HK-2 (cell line): ENCODE measurements around the gene WDR70.
"Not testable (repeated sequence)": the region's sequence is repeated elsewhere in the genome, so short reads cannot be mapped to it uniquely, and the experiment has no call there.

Experiments used
- DNase-seq: peaks from one replicate; pipeline ENCODE4 v3.0.0-alpha.2; 2018; ENCODE audit not compliant: unreplicated experiment

The WDR70 gene

DNA sequence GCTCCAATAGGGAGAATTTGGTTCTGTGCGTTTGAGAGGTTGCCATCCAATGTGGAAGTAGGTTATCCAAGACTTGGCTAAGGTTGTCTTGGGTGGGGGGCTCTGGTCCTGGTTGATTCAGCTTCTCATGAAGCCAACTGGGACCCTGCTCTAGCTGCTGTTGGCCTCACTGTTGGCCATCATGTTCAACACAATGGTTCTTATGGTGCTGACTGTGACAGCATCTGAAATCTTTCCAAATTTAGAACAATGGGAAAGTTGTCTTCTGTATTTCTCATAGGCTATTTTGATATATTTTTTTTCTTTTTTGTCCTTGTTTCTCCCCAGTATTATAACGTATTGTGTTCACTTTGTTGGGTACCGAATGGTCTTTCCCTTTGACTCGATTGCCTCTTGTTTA is 388.8 kb downstream of the WDR70 start:
- DNase-seq: no peak

DNA sequence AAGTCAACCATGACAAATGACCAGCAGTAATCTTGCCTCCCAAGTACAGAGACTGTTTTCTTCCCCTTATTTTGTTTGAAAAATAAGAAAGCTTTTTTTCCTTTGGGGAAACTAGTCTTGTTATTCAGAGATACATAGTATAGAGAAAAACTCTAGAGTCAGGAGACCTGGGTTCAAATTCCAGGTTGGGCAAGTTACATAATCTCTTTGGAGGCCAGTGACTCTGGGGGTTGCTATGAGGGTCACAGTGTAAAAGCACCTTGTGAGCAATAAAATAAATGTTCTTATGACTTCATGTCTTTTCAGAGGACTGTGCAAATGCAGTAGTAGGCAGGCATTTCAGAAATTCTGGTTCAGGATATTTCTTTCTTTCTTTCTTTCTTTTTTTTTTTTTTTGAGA is 389.3 kb downstream of the WDR70 start:
- no peak for DNase-seq

DNA sequence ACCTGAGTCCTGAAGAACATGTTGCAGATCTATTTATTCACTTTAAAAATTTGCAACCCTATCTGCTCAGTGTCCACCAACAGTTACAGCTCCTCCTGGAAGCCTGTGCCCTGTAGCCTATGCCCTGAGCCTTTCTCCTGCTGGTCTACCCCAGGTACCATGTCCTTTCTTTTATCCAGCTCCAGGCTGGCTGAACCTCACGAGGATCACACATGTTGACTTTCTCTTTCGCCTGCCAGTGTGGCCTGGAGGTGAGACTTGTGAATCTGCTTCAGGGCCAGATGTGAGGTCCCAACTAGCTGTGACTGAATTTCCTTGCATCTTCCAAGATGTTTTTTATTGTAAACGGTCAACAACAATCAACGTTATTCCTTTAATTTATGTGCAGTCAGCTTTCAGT is 390.0 kb downstream of the WDR70 start:
- DNase-seq: no peak

DNA sequence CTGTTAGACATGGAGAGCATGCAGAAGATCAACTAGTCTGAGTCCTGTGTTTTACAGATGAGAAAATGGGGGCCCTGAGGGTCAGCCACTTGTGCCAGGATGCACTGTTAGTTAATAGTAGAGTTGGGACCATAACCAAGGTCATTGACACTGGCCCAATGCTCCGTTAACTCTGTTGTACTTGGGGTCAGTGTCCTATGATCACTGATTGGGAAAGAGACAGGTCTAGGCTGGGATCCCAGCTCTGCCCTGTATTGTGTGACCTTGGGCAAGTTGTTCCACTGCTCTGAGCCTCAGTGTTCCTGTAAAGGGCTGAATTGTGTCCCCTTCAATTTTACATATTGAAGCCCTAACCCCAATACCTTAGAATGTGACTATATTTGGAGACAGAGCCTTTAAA is 390.7 kb downstream of the WDR70 start:
- no peak for DNase-seq

DNA sequence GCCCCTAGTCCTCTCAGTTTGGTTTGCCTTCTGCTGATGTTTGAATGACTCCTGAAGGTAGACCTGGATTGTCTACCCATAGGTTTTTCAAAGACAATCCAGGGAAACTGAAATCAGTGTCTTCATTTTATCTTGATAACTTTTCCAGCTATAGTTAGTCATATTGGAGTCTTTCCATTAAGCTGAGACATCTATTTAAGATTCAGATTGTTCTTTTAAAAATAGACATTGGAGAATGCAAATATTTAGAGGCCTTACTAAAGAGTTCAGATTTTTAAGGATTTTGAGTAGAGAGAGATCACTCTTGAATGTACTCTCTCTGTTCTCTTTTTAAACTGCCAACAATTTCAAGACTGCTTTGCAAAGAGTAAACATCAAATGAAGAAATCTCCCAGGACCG is 391.7 kb downstream of the WDR70 start:
- DNase-seq: no peak

DNA sequence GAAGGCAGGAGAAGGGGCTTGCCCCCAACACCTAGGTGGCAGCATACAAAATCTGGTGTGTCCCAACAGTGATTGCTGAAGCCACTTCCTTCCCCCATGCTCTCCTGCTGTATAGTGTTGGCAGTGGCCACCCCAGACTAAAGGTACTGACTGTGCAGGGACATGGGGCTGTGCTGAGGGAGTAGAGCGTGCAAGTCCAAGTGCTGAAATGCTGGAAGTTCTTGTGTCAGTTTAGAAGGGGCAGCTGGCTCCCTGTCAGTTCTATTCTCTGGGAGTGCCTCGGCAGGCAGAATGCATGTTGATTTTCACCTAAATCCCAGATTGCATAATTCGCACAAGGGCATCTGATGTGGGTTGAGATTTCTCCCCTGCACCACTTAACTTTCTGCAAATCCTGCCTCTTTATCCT is 392.1 kb downstream of the WDR70 start:
- no peak for DNase-seq

DNA sequence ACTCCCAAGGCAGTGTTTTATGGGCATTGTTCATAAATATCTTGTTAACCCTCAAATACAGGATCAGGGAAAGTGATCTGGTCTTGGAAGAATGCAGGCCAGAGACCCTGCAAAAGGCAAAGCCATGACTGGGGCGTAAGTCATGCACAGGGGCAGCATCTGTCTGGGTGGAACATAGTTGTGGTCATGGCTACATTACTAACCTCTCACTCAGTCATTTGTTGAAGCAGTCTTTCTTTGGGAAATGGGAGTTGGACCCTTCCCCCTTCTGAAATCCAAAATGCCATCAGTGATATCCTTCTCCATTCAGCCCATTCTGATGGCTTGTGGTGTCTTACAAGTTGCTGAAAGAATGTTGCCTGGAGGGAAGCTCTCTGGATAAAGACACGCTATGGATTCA is 392.6 kb downstream of the WDR70 start:
- DNase-seq: peak; percentile 84

DNA sequence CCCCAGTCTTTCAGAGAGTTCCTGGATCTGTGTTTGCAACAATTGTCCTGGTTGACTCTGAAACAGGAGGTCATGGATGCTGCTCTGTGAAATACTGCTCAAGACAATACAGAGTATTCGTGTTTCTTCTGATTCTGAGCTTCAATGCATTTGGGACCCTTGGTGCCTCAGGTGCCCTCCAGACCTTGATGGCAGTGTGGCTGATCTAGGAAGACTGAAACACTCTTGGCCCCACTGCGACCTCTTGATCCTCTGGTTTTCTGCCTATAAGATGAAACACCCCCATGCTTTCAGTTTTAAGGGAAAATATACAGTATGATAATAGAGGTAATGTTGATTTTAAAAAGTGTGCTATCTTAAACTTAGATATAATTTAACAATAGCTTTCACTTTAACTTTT is 393.1 kb downstream of the WDR70 start:
- no peak for DNase-seq

DNA sequence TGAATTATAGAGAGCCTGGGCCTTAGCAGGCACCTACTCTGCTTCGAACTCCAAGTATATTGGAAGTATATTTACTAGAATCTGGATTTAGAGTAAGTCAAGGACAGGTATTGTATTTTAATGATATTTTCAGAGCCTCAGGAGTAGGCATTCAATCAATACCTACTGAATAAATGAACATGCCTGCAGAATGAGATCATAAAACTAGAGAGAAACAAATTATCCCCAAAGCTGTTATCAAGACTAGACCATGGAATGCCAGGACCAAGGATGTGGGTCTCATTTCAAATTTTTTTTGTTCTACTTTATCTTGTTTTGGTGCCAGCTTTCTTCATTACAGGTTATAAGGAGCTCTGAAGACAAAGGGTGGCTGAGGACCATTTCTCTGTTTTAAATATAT is 394.7 kb downstream of the WDR70 start:
- DNase-seq: no peak

DNA sequence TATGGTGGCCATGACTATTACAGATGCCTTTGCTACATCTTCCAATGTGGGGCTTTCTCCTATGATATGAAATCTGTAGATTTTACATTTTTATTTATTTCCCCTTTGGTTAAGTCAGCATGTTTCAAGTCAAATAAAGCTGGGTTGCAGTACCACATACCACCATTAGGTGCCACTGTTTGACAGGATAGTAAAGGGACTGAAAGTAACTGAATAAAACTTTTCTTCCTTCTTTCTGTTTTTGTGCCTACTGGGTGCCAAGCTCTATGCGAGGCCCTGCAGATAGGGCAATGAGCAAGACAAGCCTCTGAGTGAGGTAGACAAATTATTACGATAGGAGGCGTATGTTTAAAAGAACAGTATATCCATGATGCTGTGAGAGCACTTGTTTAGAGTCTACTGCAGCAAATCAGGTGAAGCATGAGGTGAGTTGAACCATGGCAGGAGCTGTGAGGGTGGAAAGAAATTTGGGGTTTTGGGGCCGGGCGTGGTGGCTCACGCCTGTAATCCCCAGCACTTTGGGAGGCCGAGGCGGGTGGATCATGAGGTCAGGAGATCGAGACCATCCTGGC is 395.9 kb downstream of the WDR70 start:
- DNase-seq: peak; percentile 54

DNA sequence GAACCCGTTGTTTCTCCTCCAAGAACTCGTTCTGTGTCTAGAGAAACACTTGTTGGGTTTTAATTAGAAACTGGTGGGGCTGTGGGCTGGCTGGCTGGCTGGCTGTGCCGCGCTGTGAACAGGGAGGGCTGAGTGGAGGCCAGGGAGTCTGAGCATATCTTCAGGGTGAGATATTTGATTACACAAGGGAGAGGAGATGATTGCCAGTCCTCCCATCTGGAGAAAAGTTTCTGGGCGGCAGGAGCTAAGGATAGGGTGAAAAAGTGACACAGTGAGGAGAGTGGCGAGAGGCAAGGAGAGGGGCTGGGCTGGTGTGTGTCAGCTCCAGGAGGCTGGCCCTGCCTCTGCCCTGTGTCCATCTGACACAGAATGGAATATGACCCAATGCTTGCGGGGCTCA is 397.7 kb downstream of the WDR70 start:
- no peak for DNase-seq

DNA sequence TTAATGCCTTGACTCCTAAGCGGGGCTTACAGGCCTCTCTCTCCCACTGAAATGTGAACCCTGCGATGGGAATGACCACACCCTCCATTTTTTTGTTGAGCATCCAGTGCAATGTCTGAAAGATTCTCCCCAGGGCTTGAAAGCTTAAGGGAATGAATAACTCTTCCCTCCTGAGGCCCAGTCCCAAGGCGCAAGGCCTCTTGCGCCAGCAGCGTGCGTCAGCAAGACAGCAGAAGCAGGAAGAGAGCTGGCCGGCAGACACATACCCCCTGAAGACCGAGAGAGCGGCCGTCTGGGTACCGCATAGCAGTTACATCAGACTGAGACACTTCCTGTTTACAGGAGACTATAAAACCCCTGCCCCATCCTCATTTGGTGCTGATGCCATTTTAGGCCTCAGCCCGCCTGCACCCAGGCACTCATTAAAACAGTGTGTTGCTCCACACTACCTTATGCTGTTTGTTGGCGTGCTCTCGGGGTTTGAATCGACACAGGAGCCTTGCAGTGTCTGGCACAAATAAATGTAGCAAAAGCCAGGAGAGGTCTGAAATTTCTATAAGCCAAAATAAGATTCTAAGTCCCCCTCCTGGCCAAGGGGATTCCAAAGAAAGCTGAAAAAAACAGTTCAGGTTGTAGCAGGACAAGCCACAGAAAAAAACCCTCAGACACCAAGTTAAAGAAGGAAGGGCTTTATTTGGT is 398.5 kb downstream of the WDR70 start:
- DNase-seq: no peak

DNA sequence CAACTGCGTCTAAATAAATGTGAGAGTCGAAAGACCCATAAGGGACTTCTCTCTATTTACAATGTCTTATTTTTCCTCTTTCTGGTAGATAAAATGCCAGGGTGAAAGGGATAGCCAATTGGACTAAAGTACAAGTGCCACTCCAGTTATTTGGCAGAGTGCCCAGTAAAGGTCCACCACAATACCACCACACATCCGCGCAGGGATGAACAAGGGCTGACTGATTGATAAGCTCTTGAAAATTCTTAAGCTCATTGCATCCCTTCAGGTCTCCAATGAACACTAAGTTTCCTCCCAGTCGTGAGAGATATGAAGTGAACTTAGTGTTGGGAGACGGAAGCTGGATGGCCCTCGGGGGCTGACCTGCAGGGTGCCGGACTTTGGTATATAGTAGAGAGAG is 402.3 kb downstream of the WDR70 start:
- DNase-seq: not testable (repeated sequence)

DNA sequence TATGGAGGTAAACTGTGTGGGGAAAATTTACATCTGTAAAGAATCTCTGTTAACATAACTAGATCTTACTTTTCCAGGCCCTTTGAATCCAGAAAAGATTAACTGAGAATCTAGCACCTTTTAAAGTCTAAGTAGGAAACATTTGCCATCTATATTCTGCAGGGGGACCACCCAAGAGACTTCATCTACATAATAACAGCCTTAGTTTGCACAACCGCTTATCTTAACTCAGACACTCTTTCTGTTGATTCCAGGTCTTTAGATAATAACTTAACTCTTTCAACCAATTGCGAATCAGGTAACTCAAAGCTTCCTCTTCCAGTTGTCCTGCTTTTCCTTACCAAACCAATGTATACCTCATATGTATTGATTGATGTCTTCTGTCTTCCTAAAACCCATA is 407.3 kb downstream of the WDR70 start:
- no peak for DNase-seq

DNA sequence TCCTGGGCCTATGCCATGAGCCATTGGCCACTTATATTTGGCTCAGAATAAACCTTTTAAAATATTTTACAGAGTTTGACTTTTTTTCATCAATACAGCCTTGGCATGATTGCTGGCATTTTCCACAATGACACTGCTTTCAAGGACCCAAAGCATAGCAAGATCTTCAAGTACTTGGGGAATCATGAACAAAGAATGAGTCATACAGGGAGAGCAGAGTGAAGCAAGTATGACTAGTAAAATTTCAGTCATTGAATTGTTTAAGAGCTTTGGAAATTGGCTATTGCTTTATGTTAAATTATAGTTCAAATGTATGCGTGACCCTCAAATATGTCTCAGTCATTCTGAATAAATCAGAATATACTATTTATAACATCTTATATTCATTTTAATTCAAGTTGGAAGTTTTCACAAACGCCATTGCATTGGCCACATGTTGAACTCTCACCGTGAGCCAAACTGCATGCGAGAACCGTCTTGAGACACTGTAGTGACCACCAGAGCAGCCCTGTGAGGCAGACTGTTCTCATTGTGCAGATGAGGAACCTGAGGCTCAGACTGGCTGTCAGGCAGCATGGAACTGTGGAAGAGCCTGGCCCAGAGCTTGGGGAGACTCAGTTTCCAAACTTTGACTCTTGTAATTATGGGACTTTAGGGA is 407.9 kb downstream of the WDR70 start:
- DNase-seq: no peak

DNA sequence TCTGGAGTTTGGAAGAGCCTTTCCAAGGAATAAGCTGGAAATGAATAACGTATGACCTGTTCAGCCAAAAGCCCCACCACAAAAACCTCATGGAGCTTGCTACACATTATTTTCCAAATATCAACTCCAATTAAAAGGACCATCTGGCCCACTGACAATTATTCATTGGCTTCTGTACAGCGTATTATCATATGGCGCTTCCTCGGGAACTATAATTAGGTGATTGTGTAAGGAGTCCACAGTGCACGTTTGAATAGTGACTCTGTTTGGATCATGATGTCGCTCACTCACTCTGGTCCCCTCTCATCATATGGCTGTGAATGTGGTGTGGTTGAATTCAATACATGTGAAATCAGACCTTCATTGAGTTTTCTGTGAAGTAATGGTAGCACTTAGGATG is 408.6 kb downstream of the WDR70 start:
- DNase-seq: no peak

DNA sequence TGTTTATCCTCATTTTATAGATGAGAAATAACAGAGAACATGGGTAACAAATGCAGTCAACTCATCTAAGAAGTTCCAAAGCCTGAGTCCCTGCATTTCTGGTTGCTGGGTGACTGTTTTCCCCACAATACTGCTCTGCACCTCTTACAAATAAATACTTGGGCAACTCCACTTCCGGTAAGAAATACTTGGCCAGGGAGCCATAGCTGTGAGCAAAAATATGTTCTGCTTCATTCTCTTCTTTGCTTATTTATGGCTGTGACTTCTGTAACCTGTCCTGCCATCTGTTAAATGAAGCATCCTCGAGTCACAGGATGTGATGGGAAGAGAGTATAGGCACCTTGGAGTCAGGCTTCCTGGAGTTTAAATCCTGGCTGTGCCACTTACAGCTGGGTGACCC is 410.9 kb downstream of the WDR70 start:
- DNase-seq: no peak

DNA sequence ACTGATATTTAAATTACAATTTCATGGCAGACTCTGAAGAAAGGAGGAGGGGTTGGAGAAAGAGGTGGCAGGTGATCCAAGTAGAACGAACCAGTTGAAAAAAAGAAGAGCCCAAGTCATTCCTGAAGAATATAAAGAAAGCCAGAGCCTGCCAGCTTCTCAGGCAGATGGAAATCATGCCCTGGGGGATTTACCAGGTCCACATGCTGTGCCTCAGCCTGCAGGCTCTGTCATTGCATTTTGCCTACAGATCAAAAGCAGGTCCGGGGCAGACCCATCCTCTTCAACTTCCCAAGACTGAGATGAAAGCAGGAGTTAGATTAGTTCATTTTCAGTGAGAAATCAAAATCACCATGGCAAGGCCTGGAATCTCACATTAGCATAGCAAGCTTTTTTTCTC is 412.2 kb downstream of the WDR70 start:
- DNase-seq: no peak

DNA sequence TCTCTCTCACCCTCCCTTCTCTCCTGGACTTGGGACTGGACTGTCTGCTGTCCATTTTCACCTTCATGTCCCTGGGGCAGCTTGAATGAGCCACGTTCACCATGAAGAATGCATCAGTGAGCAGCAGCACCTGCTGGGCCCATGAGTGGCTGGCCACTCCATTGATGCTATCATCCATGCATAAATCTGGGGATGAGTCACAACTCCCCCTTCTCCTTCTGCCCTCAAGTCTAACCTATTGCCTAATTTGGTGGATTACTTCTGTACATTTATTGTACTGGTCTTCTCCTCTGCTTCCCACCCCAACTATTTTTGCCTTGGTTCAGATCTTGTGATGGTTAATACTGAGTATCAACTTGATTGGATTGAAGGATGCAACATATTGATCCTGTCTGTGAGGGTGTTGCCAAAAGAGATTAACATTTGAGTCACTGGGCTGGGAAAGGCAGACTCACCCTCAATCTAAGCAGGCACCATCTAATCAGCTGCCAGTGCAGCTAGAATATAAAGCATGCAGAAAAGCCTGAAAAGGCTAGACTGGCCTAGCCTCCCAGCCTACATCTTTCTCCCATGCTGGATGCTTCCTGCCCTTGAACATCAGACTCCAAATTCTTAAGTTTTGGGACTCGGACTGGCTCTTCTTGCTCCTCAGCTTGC is 414.0 kb downstream of the WDR70 start:
- DNase-seq: peak; percentile 25

DNA sequence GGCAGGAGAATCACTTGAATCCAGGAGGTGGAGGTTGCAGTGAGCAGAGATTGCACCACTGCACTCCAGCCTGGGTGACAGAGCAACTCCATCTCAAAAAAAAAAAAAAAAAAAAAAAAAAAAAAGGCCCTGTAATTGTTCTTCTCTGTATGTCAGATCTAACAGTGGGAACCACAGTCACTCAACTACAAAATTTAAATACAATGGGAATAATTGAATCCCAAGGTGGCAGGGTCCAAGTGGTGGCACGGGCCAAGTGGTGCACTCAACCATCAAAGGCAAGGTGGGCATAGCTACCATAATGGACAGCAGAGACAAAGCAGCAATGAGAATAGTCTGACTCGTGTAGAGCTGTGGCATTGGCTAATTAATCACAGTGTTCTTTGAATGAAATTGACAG is 416.2 kb downstream of the WDR70 start:
- DNase-seq: not testable (repeated sequence)

DNA sequence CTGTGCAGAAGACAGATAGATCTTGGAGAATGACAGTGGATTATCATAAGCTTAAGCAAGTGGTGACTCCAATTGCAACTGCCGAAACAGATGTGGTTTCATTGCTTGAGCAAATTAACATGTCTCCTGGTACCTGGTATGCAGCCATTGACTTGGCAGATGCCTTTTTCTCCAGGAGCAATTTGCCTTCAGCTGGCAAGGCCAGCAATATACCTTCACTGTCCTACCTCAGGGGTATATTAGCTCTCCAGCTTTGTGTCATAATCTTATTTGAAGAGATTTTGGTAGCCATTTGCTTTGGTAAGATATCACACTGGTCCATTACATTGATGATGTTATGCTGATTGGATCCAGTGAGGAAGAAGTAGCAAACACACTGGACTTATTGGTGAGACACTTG is 417.3 kb downstream of the WDR70 start:
- DNase-seq: not testable (repeated sequence)

DNA sequence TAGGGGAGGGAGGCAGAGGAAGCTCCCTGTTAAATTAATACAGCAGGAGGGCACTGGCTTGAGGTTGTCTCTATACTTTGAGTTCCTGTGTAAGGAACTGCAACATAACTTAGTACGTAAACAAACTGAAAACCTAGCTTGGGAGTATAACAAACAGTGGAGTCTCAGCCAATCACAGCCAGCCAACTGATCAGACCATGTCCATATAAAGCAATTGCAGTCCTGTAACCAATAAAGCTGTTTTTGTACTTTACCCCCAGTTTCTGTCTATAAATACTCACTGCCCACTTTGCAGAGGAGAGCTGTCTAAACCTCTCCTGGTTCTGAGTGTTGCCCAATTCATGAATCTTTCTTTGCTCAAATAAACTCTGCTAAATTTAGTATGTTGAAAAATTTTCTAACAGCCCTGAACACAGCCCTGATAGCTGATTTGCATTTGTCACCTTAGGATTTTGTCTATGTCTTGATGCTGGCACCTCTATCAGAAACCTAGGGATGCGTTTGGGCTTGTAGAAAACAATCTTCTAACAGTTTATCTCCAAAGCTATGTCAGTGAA is 420.8 kb downstream of the WDR70 start:
- no peak for DNase-seq

DNA sequence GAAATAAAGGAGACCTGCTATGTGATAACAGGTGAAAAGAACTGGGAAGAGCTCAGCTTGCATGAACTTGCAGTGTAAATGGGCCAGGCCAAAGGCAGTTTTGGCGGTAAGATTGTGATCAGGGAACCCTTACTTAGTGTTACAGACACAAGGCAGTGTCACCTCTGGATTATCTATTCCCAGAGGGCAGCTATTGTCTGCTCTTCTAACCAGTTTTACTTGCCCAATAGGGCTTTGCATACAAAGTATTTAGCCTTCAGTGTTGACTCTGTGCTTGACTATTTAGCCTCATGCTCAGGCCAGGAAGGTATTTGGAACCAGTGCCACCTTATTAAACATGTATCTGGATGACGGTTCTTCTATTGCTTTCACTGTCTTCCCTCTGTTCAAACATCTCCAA is 422.4 kb downstream of the WDR70 start:
- DNase-seq: no peak
